HG03575 (cell line): ENCODE results near the gene FARP2.

Experiments
- ATAC-seq: cut with Tn5 transposase; IDR thresholded peaks from one replicate; pipeline ENCODE4 v1.9.1; 2021; ENCODE audit not compliant: unreplicated experiment, insufficient number of reproducible peaks, low FRiP score; ENCODE audit errors: extremely low read depth

The FARP2 gene

GRCh38 chr2:241469746-241470145 is 113.7 kb downstream of the FARP2 start:
- no peak for ATAC-seq

- no peak for ATAC-seq
Measured at GRCh38 chr2:241473399-241473798, 117.3 kb downstream of the FARP2 start.

GRCh38 chr2:241475267-241475666 is 119.2 kb downstream of the FARP2 start:
- no peak for ATAC-seq

- no peak for ATAC-seq
Measured at GRCh38 chr2:241478166-241478565, 122.1 kb downstream of the FARP2 start.

- no peak for ATAC-seq
Measured at GRCh38 chr2:241479026-241479898, 123.2 kb downstream of the FARP2 start.

- ATAC-seq, result no peak
Measured at GRCh38 chr2:241481687-241482086, 125.6 kb downstream of the FARP2 start.

- ATAC-seq, result no peak
Measured at GRCh38 chr2:241482126-241482955, 126.3 kb downstream of the FARP2 start.

- no peak for ATAC-seq
Measured at GRCh38 chr2:241483305-241483704, 127.2 kb downstream of the FARP2 start.

- ATAC-seq, result no peak
Measured at GRCh38 chr2:241485172-241485911, 129.3 kb downstream of the FARP2 start.

- ATAC-seq, result no peak
Measured at GRCh38 chr2:241489088-241489487, 133.0 kb downstream of the FARP2 start.

GRCh38 chr2:241489733-241490680 is 133.9 kb downstream of the FARP2 start:
- ATAC-seq, result no peak

- no peak for ATAC-seq
Measured at GRCh38 chr2:241490825-241491506, 134.9 kb downstream of the FARP2 start.

- no peak for ATAC-seq
Measured at GRCh38 chr2:241491549-241492173, 135.6 kb downstream of the FARP2 start.

- ATAC-seq, result no peak
Measured at GRCh38 chr2:241492174-241492565, 136.1 kb downstream of the FARP2 start.

- no peak for ATAC-seq
Measured at GRCh38 chr2:241493092-241493491, 137.0 kb downstream of the FARP2 start.

GRCh38 chr2:241494311-241494908 is 138.3 kb downstream of the FARP2 start:
- ATAC-seq, result no peak
